ENCODE data around the gene DDRGK1.

DNA sequence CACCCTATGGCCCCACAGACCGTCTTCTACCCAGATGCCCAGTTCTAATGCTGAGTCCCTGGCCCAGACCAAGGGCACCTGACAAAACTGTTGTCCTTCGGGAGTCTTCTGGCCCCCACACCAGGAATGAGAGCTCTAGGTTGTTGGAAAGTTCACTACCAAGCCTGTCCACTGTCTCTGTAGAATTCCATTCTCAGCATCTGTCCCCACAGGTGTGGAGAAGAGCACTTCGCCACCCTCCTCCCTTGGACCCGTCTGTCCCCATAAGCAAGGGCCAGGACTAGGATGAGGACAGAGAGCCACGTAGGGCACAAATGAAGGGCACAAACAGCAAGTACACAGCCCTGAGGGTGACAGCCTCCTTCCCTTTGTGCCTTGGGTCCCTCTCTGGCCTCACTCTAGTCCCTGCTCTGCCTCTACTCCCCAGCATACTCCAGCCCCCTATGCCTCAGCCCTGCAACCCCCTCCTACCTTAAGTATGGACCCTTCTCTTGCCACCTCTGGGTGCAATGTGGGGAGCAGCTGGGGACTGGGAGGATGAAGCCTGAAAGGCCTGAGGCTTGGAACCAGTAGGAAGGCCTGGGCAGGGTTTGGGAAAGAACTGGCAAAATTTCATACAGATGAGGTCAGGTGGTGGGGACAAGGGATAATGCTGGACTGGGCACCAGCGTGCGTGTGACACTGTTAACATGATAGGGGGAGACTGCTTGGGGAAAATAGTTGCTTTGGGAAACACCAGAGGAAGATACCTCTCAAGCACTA, 35.5 kb downstream of the DDRGK1 start:
- TF ChIP-seq GATA3 (IDR thresholded peaks at IDR 0.05; ENCODE audit: low read depth, low read length), result no peak
- no peak for TF ChIP-seq GATA2 (IDR thresholded peaks at IDR 0.05; ENCODE audit: low read depth, low read length)
